Activated naive CD4-positive, alpha-beta T cell (primary cell): ENCODE results near the gene NDUFA3.
A peak's percentile ranks its signal among the peaks of the same experiment; 100 is the strongest.

Experiments
- DNase-seq, 4 experiments: peaks; one replicate each; lab custom pipeline; 2025; lab: John Stamatoyannopoulos, UW

Gene NDUFA3

DNA sequence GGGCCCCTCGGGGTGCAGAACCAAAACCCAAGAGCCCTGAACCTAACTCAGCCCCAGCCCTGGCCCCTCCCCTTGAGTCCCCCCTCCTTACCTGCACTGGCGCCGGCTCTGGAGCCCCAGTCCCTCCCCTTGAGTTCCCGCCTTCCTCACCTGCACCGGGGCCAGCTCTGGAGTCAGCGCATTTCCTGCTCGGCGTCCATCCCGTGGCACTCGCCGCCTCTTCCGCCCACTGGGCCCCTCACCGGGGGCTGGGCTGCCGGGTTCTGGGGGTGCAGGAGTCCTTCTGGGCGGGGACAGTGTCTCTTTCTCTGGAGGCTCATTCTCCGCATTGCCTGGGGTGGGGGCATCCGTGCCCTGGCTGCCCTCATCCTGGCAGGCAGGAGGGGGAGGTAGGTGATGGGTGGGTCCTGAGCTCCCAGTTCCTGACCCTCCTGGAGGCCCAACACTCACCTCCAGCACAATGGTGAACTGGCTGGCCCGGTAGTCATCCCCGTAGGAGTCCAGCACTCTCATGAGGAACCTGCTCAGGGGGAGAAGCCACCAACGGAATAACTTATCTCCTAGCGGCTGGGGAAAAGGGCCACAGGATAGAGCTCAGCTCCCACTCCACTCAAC lies 5.3 kb downstream of the NDUFA3 start:
- DNase-seq, result no peak

DNA sequence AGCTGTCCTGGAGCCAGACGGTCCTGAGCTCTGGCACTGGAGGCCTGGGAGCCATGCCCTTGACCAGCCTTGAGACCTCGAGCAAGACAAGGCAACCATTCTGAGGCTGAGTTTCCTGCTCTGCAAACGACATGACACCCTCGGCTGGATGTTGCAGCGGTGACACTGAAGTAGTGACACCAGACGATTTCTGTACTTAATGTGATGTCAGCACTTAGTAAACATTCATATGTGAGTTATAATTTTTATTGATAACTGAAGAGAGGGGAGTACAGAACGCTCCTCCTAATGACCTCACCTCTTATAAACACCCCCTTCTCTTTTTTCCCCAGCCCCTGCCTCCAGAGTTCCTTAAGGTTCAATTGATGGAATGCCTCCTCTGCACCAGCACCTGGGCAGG lies 5.8 kb downstream of the NDUFA3 start:
- no peak for DNase-seq

DNA sequence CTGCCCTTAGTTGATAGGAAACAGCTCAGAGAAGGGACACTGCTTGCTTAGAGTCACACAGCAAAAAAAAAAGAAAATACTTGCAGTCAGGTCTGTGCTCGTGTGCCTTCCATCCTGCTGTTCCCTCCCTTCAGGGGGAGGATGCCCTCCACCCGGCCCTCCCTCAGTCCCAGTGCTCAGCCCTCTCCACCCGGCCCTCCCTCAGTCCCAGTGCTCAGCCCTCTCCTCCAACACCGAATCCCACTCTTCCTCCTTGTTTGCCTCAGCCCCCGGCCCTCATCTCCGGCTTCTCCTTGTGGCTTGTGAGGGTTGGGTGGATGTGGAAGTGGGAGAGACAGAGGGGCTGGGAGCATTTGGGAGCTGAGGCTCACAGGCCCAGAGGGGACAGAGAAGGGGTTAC lies 7.0 kb downstream of the NDUFA3 start:
- DNase-seq, result peak in 1 of 4 experiments; percentile 5

- DNase-seq, result peak in 2 of 4 experiments; percentile 11 to 27
Measured at GRCh38 chr19:54114340-54115108, 11.9 kb downstream of the NDUFA3 start.

DNA sequence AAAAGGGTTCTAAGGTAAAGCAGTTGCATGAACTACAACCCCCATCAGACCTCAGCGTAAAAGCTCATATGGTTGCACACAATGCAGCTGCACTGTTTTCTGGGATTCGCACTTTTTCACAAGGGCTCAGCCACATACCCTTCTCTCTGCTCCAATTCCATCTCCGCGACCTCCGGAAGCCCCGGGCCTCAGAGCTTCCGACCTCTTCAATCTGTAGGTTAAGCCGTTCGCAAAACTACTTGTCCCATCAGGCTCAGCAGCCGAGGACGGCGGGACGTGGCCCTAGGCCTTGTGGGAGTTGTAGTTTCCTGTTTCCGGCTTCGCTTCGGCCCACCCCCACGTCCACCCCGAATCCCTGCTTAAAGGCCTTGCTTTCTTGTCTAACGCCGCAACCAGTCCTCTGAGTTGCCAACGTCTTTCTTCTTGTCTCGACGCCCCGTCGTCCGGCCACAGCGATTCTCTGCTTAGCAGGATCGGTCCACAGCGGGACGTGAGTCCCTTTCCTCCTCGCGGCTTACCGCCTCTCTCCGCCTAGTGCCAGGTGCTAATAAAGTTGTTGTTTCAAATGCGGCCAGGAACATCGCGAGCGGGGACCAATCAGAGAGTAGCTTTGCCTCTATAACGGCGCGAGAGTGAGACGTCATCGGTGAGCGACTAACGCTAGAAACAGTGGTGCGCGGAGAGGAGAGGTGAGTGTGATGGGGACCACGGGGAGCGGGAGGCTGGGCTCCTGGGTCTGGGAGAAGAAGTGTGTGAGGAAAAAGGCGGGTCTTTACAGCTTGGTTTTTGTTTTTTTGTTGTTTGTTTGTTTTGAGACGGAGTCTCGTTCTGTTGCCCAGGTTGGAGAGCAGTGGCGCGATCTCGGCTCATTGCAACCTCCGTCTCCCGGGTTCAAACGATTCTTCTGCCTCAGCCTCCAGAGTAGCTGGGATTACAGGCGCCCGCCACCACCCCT lies 12.7 kb downstream of the NDUFA3 start, which contains the start of the genes PRPF31 and TFPT:
TSS of gene PRPF31 (plus strand) at position 646 of the 955 bp plus-strand sequence. CDS start 2,525 bp downstream, outside the sequence.
TSS of gene TFPT (minus strand) at position 549 of the 955 bp plus-strand sequence. CDS start at position 161, 388 bp downstream.
- peak; percentile 81 to 94 (median 90) for DNase-seq

DNA sequence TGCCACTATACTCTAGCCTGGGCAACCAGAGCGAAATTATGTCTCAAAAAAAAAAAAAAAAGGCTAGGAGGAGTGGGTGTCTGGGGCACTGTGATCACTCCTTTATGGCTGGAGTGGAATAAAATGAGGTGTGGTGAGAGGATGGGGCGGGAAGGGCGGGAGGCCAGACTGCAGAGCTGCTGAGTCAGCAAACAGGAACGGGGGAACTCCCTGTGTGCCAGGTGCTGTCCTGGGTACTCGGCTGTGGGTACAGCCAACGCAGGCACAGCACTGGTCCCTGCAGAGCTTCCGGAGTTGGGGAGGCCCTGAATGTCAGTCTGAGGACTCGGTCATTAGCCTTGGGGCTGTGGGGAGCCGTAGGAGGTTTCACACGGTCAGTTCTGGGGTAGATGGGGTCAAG lies 18.6 kb downstream of the NDUFA3 start:
- no peak for DNase-seq

GRCh38 chr19:54123682-54124081 lies 21.0 kb downstream of the NDUFA3 start:
- no peak for DNase-seq

GRCh38 chr19:54124393-54124792 lies 21.7 kb downstream of the NDUFA3 start:
- no peak for DNase-seq

DNA sequence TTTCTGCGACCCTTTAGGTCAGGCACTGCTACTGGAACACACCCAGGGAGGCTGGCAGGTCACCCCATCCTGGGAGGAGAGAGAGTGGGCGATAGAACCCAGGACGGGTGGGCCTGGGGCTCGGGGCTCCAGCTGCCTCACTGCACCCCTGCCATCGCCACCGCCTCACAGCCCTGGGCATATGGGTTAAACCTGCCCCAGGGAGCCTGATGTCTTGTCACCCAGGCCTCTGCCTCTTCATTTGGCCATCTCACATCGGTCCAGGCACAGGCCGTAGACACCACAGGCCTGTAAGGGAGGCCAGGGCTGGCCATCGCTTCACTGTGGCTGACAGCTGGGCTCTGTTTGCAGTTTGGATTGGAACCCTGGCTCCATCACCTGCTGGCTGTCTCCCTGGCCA lies 23.1 kb downstream of the NDUFA3 start:
- no peak for DNase-seq

GRCh38 chr19:54127688-54128440 lies 25.2 kb downstream of the NDUFA3 start:
- DNase-seq, result no peak

- no peak for DNase-seq
Measured at GRCh38 chr19:54128441-54128725, 25.7 kb downstream of the NDUFA3 start.

GRCh38 chr19:54128796-54129616 lies 26.4 kb downstream of the NDUFA3 start:
- DNase-seq, result no peak

GRCh38 chr19:54129617-54129996 lies 27.0 kb downstream of the NDUFA3 start:
- DNase-seq, result no peak

DNA sequence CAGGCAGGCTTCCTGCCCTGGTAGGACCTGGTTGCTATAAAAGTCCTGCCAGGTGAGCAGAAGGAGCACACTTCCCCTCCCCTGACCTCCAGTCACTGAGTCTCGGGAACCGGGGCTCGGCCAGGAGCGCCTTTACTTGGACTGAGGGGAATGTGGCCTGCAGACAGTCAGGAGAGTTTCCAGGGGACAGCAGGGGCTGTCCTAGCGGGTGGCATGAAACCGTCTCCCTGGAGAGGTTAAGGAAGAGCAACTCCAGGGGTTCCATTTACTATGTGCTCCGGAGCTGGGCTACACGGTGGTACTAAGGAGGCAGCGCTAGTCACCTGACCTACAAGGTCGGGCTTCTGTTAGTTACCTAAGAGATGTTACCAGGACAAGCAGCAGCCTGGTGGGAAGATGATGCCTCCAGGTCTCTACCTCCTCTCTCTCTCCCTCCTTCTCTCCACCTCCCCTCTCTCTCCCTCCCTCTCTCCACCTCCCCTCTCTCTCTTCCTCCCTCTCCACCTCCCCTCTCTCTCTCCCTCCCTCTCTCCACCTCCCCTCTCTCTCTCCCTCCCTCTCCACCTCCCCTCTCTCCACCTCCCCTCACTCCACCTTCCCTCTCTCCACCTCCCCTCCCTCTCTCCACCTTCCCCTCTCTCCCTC lies 30.8 kb downstream of the NDUFA3 start:
- DNase-seq, result no peak

GRCh38 chr19:54133957-54134590 lies 31.4 kb downstream of the NDUFA3 start:
- DNase-seq, result no peak

- DNase-seq, result no peak
Measured at GRCh38 chr19:54136086-54136863, 33.6 kb downstream of the NDUFA3 start.

DNA sequence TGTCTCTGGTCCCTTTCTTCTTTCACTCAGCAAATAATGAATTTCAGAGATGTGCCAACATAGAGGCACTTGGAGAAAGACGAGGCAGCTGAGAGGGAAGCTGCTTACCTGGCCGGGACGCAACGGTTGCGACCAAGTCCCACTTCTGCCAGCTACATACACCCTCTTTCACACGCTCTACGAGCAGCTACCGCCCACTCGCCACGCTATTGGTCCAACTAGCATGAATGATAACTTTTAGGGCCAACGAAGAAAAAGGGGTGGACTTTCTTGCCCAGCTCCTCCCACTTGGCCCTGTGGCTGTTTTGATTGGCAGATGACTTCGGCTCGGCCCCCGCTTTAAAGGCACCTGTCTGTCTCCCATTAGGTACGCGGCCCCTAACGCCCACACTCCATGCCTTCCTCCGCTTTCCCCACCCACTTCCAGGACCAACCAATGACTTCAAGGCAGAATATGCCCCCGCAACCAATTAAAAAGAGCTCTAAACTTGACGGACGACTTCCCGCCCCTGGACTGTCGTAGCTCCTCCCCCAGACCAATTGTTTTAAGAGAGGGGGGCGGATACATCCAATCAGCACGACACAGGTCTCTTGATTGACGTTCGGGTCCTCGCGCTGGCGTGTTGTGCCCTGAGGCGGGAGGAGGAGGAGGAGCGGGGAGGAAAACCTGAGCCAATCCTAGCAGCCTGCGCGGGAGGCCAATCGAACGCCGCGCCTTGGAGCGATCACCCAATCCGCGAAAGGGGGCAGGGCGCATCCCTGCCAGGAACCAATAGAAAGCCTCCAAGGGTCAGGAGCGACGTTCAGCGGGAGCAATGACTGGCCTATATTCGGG lies 34.4 kb downstream of the NDUFA3 start:
- peak; percentile 95 to 97 (median 96) for DNase-seq
